Activated CD4-positive, CD25-positive, alpha-beta regulatory T cell treated with anti-CD3 and anti-CD28 coated beads, Interleukin-2, amount 50 U/mL, for 16 hours (primary cell): ENCODE data around the gene SMCO3.
A peak's percentile ranks its signal among the peaks of the same experiment; 100 is the strongest.

Experiments used
- DNase-seq: peaks from one replicate; pipeline ENCODE4 v3.0.0-alpha.2; 2020; ENCODE audit warnings: low read depth, low spot score

SMCO3 gene

GRCh38 chr12:14814014-14814413 is at the start of gene SMCO3:
TSS of gene SMCO3 (minus strand) at chr12:14814182. CDS start at chr12:14806680, 7,502 bp downstream.
- DNase-seq: no peak

DNA sequence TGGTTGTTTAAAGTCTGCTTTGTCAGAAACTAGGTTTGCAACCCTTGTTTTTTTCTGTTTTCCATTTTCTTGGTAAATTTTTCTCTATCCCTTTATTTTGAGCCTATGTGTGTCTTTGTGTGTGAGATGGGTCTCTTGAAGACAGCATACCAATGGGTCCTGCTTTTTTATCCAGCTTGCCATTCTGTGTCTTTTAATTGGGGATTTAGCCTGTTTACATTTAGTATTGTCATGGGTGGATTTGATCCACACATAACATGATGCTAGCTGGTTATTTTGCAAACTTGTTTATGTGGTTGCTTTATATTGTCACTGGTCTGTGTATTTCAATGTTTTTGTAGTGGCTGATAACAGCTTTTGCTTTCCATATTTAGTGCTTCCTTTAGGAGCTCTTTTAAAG is 46.5 kb upstream of the SMCO3 start:
- DNase-seq: no peak

DNA sequence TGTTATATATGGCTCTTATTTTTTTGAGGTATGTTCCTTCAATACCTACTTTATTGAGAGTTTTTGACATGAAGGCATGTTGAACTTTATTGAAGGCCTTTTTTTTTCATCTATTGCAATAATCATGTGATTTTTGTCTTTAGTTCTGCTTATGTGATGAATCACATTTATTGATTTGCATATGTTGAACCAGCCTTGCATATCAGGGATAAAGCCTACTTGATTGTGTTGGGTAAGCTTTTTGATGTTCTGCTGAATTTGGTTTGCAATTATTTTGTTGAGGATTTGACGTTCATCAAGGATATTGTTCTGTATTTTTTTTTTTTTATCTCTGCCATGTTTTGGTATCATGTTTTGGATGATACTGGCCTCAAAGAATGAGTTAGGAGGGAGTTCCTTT is 44.5 kb upstream of the SMCO3 start:
- no peak for DNase-seq

DNA sequence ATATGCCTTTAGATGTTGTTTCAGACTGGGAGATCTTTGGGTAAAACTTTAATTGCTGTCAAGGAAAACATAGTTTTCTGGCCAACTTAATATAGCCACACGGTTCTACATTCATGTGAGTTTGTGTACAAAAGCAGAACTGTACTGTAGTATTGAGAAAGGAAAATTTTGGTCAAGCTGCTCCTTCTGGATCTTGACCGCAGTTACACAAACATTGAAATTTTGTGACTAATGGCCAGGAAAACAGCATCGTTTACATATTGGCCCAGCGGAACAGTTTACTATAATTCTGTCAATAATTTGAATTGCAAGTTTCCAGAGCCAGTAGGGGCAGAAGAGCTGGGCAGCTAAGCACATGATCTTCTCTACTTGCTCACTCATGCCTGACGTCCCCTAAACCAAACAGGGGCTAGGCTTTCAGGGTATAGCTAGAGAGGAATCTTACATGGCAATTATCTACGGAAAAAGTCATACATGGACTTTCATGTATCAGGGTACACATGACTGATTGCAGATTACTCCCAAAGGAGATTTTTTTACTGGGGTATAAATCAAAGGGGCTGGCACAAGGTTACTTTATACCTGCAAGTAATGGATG is 40.7 kb upstream of the SMCO3 start:
- DNase-seq: no peak

- no peak for DNase-seq
These were observed 40.0 kb upstream of the SMCO3 start for GRCh38 chr12:14853961-14854360.

DNA sequence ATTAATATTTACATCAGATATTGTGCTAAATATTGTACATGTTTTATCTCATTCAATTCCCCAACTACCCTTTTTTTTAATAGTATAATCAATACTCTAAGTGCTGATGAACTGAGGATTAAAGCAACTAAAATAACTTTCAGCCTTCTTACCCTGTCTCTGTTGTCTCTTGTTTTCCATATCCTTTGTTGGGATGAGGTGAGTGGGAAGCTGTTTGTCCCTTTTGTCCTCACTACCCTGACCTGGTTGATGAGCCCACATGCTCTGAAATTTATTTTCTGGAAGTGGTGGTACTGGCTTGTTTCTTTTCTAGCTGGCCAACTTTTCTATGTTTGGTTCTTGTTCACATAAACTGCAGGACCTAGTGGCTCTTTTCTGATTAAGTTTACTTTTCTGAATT is 38.9 kb upstream of the SMCO3 start:
- DNase-seq: no peak

DNA sequence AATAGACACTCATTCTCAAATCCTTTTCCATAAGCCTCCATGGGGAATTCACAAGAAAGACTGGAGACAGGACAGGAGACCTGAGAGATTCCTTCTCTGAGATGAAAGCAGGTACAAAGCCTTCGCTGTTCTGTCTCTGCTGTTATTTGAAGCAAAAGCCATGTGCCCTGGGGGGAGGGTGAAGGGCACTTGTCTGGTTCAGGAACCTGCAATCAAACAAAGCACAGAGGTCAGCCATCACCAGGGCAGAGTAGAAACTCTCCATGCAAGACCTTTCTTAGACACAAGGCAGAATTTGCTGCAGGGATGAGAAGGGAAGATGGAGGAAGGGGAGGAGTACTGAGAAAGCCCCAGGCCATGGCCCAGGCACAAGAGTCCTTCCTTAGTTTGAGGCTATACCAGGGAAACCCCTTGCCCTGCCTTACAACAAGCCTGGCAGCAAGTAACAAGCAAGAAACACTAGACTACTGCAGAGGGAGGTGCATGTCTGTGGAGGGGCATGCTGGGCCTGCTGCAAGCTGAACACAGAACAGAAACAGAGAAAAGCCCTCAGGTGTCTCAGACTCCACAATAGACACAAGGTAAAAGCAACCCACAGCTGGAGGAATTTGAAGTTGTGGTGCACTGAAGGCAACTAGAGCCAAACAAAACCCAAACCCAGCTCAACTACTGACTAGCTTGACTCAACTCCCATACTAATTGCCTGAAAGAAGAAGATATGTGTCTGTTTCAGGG is 37.1 kb upstream of the SMCO3 start:
- no peak for DNase-seq

DNA sequence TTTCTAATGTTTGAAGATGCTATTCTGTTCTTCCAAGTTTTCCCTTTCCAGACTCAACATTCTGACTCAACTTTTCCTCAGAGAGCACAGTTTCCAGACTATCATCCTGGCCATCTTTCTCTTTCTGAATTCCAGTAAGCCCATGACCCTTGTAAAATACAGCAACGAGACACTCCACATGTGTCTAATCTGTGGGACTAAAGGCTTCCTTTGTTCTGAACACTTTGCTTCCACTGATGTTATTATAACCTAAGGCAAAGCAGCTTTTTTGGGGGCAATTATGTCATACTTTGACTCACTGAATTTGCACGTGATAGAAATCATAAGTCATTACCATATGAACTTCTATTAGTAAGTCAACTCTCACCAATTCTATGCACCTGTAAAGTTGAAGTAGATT is 35.7 kb upstream of the SMCO3 start:
- no peak for DNase-seq

DNA sequence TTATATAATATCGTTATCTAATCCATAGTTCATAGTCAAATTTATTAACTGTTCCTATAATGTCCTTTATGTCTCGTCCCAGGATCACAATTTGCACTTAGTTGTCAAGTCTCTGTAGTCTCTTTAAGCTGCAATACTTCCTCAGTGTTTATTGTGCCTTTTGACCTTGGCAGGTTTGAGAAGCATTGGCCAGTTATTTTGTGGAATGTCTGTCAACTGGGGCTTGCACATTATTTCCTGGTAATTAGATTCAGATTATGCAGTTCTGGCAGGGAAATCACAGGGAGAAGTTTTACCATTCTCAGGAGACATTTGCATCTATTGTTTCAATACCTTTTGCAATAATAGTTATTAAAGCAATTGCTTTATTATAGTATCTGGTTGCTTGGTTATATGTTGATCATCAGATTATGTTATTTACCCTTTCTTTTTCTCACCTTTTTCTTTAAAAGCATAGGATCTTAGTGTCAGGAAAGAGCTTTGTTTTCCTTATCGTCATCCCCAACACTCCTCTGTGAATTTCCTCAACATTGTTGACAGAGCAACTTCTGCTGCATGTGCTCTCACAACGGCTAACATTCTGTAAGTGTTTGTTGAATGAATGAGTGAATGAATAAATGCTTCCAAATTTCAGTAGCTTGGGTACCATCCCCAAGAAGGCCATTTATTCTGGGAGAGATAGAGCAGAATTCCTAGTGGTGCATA is 33.0 kb upstream of the SMCO3 start:
- no peak for DNase-seq

- no peak for DNase-seq
These were observed 32.1 kb upstream of the SMCO3 start for GRCh38 chr12:14846042-14846587.

GRCh38 chr12:14845350-14845750 is 31.4 kb upstream of the SMCO3 start:
- DNase-seq: peak; percentile 18

- no peak for DNase-seq
These were observed 30.4 kb upstream of the SMCO3 start for GRCh38 chr12:14844401-14844800.

DNA sequence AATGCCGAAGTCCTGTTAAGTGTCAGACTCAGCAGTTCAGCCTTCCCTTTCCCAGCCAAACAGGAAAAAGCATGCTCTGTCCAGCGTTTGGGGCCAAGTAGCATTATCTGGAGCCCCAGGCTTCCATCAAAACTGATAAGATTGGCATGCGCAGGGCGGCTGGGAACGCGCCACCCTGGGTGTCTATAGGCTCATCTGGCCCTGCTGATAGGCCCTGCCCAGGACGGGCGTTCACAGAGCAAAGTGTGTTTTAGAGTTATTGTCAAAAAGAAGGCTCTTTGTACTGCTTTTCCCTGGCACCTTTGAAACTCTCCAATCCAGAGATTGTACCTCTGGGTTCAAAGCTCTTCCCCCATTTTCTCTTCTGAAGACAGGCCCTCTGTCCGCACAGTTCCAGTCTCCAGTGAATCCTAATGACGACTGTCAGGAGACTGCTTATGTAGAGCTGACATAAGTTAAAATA is 29.5 kb upstream of the SMCO3 start, which contains the start of gene ART4:
Gene ART4, minus strand, starts transcription at position 102 of the 463 bp plus-strand sequence. CDS start 413 bp downstream, outside the sequence.
- no peak for DNase-seq

- DNase-seq: no peak
These were observed 28.3 kb upstream of the SMCO3 start for GRCh38 chr12:14842315-14842714.

- no peak for DNase-seq
These were observed 27.8 kb upstream of the SMCO3 start for GRCh38 chr12:14841761-14842160.

GRCh38 chr12:14840616-14841015 is 26.6 kb upstream of the SMCO3 start:
- no peak for DNase-seq

- no peak for DNase-seq
These were observed 25.3 kb upstream of the SMCO3 start for GRCh38 chr12:14839262-14839661.

DNA sequence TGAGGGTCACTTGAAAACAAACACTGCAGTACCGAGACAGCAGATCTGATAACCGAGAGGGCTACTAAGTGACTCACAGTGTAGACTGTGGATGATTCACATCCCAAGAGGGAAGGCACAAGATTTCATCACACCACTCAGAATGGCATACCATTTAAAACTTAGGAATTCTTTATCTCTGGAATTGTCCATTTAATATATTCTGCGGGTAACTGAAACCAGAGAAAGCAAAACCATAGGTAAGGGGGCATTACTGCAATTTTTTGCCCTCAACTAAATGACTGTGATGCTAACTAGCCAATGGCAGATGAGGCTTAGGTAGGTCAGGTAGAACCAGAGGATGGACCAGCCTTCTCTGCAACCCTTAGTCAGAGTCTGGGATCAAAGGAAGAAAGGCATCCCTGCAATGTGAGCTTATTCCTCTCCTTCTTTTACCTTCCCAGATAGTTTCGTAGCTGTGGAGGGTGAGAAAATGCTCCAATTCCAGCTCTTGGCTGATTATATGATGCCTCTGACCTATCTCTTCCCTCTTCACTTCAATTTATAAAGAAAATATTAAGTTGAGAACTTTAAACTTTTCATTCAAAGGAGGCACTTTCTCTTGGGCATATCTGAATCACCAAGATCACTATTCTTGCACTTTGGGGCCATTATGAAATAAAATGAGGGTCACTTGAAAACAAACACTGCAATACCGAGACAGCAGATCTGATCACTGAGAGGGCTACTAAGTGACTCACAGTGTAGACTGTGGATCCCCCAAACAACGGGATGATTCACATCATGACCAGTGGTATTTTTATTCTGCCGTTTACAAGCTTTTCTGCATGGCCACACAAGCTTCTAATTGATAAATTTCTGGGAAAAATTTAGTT is 22.6 kb upstream of the SMCO3 start:
- DNase-seq: no peak

GRCh38 chr12:14834509-14834908 is 20.5 kb upstream of the SMCO3 start:
- no peak for DNase-seq

DNA sequence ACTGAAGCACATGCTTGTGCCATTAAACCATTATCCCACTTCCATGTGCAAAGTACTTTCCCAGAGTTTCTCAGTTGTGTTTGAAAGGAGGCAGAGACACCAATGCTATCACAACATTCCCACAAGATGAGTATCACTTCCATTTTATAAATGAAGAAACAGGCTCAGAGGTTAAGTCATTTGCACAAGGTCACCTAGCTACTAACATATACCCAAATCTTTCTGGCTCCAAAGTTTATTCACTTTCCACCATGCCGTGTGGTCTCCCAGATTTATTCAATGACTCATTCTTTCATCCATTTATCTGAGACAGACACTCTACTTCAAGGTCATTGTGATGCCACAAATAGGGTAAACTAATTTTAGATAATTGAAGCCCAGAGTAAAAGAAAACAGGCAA is 20.0 kb upstream of the SMCO3 start:
- no peak for DNase-seq

- no peak for DNase-seq
These were observed 19.4 kb upstream of the SMCO3 start for GRCh38 chr12:14833336-14833735.
